Prostate gland (tissue), 2 donors: ENCODE measurements around the gene SCRN2.

Source experiments
- POLR2A ChIP-seq: fragments of 450-650 bp; IDR thresholded peaks from one replicate; pipeline ENCODE4 v1.6.1; 2016; ENCODE audit warnings: antibody characterized with exemption, mild to moderate bottlenecking
- POLR2AphosphoS5 ChIP-seq: sonication (generic); formaldehyde crosslinking; IDR thresholded peaks from one replicate; pipeline ENCODE4 v1.6.1; 2017; ENCODE audit warnings: antibody characterized with exemption
- TF ChIP-seq, protein P1 (sequence below), 4 experiments: fragments of 200-600 bp in 2 of 4; fragments of 450-650 bp in 2 of 4; sonication (generic) in 2 of 4; IDR thresholded peaks; 1 replicate in 3 of 4; 2 replicates in 1 of 4; pipeline ENCODE4 v1.5.1; 2016 to 2019; ENCODE audit warnings: antibody characterized with exemption in 4 of 4, mild to moderate bottlenecking in 2 of 4, moderate library complexity in 2 of 4

DNA sequence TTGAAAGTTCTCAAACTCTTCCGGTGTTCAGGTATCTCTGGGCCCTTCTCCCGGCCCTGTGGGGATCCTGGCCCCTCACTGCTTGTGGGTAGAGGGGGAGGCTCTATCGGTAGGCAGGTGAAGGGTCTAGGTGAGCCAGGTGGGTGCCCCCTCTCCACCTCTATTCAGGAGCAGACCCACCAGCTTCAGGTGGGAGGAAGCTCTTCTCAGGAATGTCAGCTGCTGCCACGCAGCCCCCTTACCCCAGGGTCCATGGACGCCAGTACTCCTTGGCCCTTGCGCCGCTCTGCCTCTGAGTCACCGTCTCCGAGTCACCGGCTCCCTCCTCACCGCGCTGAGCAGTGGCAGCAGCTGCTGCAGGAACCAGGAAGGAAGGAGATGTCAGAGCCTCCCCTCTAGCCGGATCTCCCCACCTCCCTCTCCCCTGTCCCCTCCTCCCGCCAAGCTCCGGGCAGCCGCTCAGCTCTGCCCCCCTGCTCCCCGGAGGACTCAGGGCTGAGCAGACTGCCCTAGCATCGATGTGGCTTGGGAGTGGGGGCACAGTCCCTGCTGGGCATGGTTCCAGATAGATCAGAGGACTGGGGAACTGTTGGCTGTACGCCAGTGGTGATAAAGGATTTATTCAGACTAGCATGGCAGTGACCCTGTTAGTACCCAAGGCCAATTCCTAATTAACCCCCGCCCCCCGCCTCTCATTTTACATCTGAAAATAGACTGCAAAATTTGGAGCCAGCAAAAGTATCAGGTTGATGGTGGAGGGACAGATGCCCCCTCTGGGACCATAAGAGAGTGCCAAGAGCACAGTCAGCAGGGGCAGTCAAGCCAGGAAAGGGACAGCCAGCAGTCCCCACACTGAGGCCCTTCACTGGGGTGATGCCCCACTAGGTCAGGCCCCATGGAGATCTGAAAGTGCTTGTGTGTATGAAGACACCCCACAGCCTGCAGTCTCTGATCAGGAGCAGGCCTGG is 19.4 kb downstream of the SCRN2 start, which contains the start of gene OSBPL7:
- TF ChIP-seq, protein P1, sequence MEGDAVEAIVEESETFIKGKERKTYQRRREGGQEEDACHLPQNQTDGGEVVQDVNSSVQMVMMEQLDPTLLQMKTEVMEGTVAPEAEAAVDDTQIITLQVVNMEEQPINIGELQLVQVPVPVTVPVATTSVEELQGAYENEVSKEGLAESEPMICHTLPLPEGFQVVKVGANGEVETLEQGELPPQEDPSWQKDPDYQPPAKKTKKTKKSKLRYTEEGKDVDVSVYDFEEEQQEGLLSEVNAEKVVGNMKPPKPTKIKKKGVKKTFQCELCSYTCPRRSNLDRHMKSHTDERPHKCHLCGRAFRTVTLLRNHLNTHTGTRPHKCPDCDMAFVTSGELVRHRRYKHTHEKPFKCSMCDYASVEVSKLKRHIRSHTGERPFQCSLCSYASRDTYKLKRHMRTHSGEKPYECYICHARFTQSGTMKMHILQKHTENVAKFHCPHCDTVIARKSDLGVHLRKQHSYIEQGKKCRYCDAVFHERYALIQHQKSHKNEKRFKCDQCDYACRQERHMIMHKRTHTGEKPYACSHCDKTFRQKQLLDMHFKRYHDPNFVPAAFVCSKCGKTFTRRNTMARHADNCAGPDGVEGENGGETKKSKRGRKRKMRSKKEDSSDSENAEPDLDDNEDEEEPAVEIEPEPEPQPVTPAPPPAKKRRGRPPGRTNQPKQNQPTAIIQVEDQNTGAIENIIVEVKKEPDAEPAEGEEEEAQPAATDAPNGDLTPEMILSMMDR (IDR thresholded peaks at IDR 0.05) = peak in 2 of 4 experiments; percentile 7 to 45
- TF ChIP-seq POLR2A (peak; percentile 25), POLR2AphosphoS5 (peak; percentile 73)
